Right forelimb (tissue), 1 donor: ENCODE data around the gene MYO19.
A peak's percentile ranks its signal among the peaks of the same experiment; 100 is the strongest.

Experiments used
- DNase-seq: peaks from one replicate; pipeline ENCODE4 v3.0.0-alpha.2; 2018

MYO19 gene, protein sequence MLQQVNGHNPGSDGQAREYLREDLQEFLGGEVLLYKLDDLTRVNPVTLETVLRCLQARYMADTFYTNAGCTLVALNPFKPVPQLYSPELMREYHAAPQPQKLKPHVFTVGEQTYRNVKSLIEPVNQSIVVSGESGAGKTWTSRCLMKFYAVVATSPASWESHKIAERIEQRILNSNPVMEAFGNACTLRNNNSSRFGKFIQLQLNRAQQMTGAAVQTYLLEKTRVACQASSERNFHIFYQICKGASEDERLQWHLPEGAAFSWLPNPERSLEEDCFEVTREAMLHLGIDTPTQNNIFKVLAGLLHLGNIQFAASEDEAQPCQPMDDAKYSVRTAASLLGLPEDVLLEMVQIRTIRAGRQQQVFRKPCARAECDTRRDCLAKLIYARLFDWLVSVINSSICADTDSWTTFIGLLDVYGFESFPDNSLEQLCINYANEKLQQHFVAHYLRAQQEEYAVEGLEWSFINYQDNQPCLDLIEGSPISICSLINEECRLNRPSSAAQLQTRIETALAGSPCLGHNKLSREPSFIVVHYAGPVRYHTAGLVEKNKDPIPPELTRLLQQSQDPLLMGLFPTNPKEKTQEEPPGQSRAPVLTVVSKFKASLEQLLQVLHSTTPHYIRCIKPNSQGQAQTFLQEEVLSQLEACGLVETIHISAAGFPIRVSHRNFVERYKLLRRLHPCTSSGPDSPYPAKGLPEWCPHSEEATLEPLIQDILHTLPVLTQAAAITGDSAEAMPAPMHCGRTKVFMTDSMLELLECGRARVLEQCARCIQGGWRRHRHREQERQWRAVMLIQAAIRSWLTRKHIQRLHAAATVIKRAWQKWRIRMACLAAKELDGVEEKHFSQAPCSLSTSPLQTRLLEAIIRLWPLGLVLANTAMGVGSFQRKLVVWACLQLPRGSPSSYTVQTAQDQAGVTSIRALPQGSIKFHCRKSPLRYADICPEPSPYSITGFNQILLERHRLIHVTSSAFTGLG

GRCh38 chr17:36534840-36535668 is at the start of gene MYO19, which contains the start of gene PIGW:
TSS of gene MYO19 (minus strand) at chr17:36534868. CDS start at chr17:36532538, 2,330 bp downstream.
TSS of gene PIGW (plus strand) at chr17:36534987. CDS start at chr17:36537102, 2,115 bp downstream.
- DNase-seq, result peak; percentile 93

- DNase-seq, result no peak
Measured at GRCh38 chr17:36583787-36584186, 49.1 kb upstream of the MYO19 start.

- no peak for DNase-seq
Measured at GRCh38 chr17:36578671-36579070, 44.0 kb upstream of the MYO19 start.

GRCh38 chr17:36576793-36577192 is 42.1 kb upstream of the MYO19 start:
- DNase-seq, result no peak

DNA sequence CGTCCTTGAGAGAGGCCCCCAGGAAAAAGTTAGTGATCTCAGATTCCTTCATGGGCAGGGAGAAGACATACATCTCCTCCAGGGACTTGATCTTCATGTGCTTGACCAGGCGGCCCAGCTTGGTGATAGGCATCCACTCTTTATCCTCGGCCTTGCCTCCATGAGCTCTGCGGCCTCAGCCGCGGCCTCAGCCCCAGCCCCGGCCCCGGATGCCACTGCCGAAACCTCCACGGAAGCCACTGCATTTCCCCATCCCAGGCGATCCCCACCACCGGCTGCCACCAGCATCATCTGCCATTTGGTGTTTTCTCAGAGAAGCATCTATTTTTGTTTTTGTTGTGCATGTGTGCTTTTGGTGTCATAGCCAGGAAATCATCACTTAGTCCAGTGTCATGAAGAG is 40.4 kb upstream of the MYO19 start:
- DNase-seq, result no peak

- no peak for DNase-seq
Measured at GRCh38 chr17:36566081-36566480, 31.4 kb upstream of the MYO19 start.

DNA sequence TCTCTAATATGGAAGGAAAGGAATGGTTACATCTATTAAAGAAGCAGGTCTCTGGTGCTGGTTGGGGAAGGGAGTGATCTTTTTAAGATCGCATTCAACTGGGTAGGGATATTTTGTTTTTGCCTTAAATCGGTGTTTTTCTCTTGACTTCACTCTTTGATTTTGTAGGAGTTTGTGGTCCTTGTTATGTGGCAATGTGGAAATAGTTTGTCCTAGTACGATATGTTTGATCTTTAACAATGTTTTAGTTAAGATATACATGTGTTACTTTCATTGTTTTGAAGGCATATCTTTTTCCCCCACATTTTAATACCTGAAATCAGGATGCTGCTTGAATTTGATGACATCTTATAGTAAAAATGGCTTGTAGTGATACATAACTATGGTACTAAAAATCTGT is 18.8 kb upstream of the MYO19 start:
- DNase-seq, result no peak

- no peak for DNase-seq
Measured at GRCh38 chr17:36550491-36551417, 16.1 kb upstream of the MYO19 start.

DNA sequence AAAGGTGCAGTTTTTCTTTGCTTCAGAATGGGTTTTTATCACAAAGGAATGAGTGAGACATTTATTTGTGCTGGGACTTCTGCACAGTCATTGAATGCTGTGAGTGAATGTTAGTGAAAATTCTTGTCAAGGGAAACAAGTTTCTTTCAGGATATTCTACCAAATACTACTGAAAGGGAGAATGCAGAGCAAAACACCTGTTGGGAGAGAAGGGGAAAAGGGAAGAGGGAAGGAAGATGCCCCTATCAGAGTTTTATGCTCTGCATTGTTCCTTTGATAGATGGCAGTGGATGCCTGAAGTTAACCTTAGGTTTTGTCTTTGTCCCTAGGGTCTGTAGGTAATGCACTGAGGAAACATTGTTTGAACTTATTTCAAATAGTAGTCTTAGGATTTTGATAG is 13.1 kb upstream of the MYO19 start:
- DNase-seq, result no peak

DNA sequence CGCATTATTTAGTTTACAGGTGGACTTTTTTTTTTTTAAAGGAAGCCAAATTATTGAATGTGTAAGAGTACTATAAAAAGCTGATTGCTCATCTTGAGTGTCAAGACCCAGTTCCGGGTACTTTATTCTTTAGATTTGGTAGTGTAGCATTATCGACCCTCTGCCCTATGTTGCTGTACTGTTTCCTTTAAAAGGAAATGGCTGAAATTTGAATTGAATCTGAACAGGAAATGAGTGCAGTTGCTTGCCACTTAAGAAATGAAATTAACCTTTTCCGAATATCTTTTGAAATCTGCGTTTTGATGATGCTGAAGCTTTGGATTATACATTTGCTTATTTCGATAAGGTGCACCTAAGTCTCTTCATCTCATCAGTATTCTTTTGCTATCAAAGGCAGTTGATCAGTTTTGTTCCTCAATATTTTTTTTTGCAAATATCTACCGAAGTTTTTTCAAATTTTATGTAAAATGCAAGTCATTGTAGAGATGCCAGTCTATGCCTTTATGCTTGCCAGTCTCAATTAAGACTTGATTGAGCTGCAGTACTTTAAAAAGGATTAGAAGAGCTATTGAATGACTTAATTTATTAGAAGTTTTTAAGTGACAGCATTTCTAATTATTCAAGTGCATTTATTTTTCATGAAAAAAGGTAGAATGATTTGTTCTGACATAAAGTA is 11.9 kb upstream of the MYO19 start:
- DNase-seq, result no peak

- DNase-seq, result peak; percentile 99
Measured at GRCh38 chr17:36545465-36546417, 11.1 kb upstream of the MYO19 start.

- no peak for DNase-seq
Measured at GRCh38 chr17:36545077-36545464, 10.4 kb upstream of the MYO19 start.

DNA sequence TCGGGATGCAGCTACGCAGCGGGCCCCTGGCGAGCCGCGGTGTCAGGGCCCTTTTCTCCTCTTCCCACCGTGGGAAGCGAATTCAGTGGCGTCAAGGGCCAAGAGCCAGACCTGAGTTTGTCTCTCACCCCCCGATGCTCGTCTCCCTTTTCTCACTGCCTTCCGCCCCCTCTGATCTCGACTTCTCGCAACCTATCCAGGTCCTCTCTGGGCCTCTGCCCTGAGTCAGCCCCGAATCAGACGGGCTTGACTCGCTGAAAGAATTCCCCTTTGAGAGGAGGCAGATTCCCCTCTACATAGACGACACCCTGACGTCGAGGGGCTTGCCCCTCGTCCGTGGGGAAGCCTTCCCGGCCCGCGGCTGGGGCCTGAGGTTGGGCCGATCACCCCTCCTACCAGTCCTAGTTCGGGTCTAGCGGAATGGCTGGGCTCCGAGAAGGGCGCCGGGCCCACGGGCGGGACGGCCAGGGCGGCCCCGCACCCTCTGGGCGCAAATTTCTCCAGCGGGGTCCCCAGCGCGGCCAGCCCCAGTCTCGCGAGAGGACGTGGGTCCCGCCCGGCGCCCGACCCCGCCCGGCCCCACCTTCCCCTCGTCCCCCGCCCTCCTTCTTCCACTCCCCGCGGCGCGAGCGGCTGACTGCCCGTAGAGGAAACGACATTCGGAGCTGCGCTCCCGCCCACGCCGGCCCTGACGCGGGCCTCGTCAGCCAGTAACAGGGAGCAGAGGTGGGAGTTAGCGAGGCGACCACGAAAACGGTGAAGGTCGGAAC is 9.8 kb upstream of the MYO19 start, which contains the start of gene GGNBP2:
Gene GGNBP2, plus strand, starts transcription at position 613 of the 770 bp plus-strand sequence. CDS start 806 bp downstream, outside the sequence.
- DNase-seq, result peak; percentile 97

GRCh38 chr17:36544044-36544306 is 9.3 kb upstream of the MYO19 start:
- DNase-seq, result no peak

GRCh38 chr17:36542755-36543154 is 8.1 kb upstream of the MYO19 start:
- no peak for DNase-seq

DNA sequence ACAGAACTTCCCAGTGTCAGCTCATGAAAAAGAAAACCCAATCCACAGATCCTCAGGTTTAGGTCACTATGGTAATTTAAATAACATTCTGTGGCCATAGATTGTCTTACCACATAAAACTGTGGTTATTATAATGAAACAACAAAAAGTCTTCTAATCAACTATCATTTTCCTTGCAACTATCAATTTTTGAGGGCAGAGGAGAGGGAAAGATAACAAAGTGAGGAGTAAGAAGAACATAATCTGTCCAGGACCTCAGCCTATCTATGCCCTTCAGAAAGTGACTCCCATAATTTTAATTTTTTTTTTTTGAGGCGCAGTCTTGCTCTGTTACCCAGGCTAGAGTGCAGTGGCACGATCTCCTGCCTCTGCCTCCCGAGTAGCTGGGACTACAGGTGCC is 6.0 kb upstream of the MYO19 start:
- DNase-seq, result no peak

DNA sequence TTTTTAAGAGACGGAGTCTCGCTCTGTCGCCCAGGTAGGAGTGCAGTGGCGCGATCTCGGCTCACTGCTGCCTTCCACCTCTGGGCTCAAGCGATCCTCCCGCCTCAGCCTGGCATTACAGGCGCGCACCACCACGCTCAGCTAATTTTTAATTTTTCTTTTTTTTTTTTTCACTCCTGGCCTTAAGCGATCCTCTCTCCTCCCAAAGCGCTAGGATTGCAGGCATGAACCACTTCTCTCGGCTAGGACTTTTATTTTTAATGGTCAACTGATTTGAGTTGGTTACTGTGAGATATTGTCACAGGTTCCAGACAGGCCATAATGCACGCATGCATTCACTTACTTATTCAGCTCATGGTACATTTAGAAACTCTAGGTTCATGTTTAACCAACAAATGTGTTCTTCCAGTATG is 1.0 kb upstream of the MYO19 start:
- DNase-seq, result no peak

GRCh38 chr17:36533935-36534839 is 481 bp downstream of the MYO19 start:
- peak; percentile 72 for DNase-seq
